GM18868 (cell line): ENCODE measurements around the gene MYO1D.
A peak's percentile ranks its signal among the peaks of the same experiment; 100 is the strongest.

Experiments
- ATAC-seq: cut with Tn5 transposase; IDR thresholded peaks from one replicate; pipeline ENCODE4 v1.9.1; 2021; ENCODE audit warnings: mild to moderate bottlenecking, moderate library complexity; ENCODE audit not compliant: unreplicated experiment

Gene MYO1D

DNA sequence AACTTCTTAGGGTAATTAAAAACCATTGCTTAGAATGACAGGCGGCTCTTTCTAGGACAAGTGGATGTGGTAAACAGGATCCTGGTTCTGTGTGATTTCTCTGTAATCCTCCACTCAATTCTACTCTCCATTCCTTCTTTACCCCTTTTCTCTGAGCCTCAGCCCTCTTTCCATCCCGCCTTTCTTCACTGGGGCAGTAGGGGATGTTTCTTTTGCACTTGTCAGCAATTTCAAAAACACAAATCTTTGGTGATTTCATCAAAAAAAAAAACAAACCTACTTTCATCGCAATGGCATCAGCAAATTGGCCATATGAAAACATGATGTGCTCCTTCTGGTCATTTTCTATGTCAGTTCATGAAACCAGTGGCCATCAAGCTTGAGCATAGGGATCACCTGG is 285.5 kb downstream of the MYO1D start:
- ATAC-seq, result no peak

GRCh38 chr17:32590974-32591373 is 285.9 kb downstream of the MYO1D start:
- ATAC-seq, result no peak

GRCh38 chr17:32588982-32589381 is 287.9 kb downstream of the MYO1D start:
- ATAC-seq, result no peak

GRCh38 chr17:32588135-32588534 is 288.8 kb downstream of the MYO1D start:
- no peak for ATAC-seq

- ATAC-seq, result no peak
Measured at GRCh38 chr17:32586666-32587065, 290.3 kb downstream of the MYO1D start.

GRCh38 chr17:32584792-32585191 is 292.1 kb downstream of the MYO1D start:
- no peak for ATAC-seq

DNA sequence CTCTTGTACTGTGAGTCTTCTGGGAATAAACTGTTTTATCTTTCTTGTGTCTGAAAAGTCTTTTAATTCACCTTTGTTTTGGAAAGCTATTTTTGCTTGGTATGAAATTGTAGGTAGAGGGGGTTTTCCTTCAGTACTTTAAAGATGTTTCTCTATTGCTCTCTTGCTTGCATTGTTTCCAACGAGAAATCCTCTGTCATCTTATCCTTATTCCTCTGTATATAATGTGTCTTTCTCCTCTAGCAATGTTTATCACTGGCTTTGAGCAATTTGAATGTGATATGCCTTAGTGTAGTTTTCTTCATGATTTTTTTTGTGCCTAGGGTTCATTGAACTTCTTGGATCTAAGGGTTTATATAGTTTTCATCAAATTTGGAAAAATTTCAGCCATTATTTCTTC is 293.9 kb downstream of the MYO1D start:
- ATAC-seq, result no peak

GRCh38 chr17:32575852-32576251 is 301.1 kb downstream of the MYO1D start:
- no peak for ATAC-seq

GRCh38 chr17:32570081-32570396 is 306.9 kb downstream of the MYO1D start:
- ATAC-seq, result no peak

DNA sequence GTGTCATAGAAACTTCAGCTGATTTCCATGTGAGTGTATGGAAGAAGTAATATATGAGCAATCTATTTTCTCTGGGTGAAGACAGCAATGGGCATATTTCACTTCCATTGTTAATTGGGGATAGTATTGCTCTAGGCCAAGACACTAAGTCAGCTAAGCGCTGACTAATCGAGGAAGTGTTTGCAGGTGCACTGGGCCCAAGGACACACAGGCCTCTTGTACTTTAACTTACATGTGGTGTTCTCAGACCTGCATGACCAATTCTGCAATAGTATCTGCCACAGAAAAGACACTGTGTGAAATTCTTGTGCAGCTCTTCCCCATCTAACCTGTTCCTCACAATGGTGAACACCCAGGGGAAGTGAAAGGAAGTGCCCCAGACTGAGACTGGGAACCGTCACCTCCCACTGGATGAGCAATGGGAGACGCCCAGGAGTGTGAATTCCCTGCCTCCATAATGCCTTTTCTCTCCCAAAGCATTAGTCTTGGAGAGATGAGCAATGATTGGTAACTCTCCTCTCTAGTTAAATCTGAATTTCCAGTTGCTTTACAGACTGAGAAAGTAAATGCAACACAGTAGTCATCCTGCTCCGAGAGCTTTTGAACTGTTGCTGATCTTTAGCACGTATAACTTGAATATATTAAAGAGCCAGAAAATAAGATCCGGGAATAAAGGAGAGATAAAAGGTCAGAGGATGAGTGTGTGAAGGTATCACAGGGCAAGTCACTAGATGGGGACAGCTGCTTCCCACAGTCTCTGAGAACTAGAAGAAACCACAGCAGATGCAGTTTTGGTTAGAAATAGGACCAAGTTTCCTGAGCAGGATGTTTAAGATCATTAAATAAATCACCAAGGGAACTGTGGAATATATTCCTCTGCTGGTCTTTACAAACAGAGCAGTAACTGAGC is 307.5 kb downstream of the MYO1D start:
- no peak for ATAC-seq

GRCh38 chr17:32568705-32569104 is 308.2 kb downstream of the MYO1D start:
- no peak for ATAC-seq

GRCh38 chr17:32567511-32567910 is 309.4 kb downstream of the MYO1D start:
- ATAC-seq, result no peak

DNA sequence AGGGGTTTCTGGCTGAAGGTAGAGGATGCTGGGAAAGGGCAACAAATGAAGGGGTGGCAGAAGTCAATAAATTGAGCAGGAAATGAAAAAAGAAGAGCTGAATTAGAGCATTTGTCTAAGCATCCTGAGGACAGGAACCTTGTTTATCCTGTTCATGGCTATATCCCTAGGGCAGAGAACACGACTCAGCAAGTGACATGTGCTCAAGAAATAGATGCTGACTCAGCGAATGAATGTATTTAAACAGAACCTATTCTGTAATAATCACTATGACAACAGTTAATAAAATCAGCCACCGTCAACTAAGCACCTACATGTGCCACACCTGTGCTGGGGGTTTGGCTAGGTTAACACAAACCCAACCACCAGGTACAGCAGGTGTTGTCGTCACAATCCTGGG is 309.8 kb downstream of the MYO1D start:
- ATAC-seq, result no peak

DNA sequence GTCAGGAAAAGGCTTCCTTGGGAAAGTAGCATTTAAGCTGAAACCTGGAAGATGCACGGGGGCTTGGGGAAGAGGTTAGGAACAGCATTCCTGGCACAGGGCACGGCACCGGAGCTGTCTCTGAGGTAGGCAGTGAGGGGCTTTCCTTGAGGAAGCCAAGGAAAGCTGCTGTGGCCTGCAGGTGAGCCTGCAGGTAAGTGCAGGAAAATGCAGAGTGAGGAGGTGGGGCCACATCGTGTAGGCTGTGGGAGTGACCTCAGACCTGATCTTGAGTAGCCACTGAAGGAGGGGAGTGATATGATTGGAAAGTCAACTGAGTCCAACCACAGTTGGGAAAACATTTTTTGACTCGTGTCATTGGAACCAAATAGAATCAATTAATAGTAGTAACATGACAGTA is 310.6 kb downstream of the MYO1D start:
- ATAC-seq, result no peak

- no peak for ATAC-seq
Measured at GRCh38 chr17:32565401-32565800, 311.5 kb downstream of the MYO1D start.

DNA sequence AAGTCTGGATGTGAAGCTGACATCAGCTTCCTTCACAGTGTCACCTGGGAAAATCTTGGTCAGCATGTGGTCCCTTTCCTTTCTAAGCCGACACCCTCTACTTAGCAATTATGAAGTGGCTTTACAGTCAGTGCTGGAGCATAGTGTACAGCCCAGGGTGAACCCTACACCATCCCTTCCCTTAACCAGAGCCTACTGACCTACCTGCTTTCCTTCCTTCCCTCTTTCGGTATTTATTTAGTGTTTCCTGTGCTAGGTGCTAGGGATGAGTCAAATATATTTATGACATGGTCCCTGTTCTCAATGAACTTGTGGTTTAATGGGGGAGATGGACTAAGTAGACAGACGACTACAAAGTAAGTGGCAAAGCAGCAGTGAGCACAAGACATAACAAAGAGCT is 312.6 kb downstream of the MYO1D start:
- ATAC-seq, result no peak

DNA sequence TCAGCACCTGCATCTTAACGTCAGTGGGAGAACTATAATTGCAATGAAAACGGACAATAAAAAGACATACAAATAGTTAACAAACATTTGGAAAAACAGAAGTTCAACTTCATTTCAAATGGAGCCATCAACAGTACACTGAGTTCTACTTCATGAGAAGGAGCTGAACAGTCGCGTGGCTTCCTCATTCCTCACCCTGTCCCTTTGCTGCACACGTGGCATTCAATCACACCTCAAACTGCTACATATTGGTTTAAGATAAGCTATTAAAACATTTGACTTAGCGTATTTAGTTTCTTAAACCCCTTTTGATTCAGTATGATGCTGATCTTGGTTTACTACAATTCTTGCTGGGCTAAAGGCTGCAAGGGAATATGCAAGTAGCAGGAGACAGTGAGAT is 313.3 kb downstream of the MYO1D start:
- ATAC-seq, result no peak

- ATAC-seq, result peak; percentile 79
Measured at GRCh38 chr17:32558997-32559650, 317.8 kb downstream of the MYO1D start.

- peak; percentile 41 for ATAC-seq
Measured at GRCh38 chr17:32558326-32558955, 318.5 kb downstream of the MYO1D start.

DNA sequence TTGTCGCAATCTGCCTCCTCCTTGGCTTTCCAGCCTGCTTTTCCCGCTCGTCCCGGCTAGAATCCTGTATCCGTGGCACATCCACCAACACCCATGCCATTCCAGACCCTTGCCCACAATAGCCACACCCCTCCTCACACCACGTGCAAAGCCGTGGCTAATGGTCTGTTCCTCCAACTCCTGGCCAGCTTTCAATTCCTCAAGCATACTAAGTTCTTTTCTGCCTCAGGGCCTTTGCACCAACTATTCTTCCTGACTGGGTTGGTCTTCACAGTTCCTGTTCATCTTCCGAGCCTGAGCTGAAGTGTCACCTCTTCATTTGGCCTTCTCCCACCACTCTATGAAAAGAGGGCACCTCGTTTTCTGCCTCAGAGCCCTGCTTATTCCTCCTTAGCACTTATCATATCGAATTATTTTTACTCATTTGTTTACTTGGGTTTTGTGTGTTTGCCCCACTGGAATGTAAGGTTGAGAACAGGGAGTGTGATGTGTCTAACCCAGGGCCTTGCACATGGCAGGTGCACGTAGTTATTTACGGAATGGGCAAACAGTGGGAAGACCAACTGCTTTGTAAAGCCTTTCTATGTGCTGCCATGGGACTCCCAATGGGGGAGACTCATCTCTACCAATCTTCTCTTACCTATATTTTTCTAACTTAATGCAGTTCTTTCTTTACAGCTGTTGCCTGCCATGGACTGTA is 321.2 kb downstream of the MYO1D start:
- ATAC-seq, result no peak

DNA sequence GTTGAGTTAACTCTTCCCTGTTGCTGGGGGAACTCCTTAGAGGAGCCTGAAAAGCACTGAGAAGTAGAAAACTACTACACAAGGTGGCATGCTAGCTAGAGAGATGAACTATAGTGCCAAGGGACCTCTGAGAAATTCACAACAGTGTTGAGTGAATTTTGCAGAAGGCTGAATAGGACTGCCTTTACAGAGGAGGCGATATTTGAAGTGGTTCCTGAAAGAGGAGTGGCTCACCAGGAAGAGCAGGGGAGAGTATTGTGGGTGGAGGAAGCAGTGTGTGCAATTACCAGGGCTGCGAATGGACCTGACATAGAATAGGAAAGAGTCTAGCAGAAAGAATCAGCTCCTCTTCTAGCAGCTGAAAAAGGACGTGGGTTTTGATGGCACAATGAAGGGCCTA is 323.8 kb downstream of the MYO1D start:
- ATAC-seq, result no peak
